SH-SY5Y (cell line): ENCODE measurements around the gene CSTPP1.
A peak's percentile ranks its signal among the peaks of the same experiment; 100 is the strongest.

Source experiments
- GATA2 ChIP-seq: IDR thresholded peaks from 2 replicates; pipeline ENCODE4 v1.6.1; 2011; ENCODE audit warnings: mild to moderate bottlenecking, low read depth, low read length
- GATA3 ChIP-seq: IDR thresholded peaks from 2 replicates; pipeline ENCODE4 v1.6.1; 2011; ENCODE audit warnings: low read depth, mild to moderate bottlenecking, low read length, moderate library complexity

CSTPP1 gene

DNA sequence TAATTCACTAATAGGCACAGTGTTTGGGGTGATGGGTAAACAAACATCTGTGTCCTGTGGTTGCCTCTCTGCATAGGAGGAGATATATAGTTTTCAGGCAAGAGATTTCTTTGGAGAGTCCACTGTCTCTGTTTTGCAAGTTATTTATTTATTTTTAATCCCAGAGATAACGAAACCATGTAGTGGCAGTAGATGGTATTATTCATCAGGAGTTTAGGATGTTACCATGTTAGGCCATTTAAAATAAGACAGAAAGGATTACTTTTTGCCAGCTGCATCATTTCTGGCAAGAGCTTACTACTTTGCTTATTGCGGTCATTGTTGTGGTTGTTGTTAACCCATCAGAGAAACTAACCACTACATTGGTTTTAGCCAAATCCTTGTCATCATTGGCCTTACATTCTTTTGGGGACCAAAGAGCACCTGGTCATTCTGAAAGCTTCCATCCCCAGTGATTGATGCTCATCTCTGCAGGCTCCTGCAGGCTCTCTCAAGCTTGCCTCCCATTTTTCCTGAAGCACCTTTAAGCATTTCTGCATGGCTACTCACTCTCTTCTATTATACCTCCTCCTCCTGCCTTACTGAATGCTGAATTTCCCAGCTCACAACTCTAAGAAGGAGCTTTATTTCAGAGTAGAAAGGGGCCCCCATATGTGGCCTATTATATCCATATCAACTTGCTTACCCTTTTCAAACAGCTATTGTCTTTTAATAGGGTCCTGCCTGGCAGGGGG is 84.4 kb downstream of the CSTPP1 start:
- TF ChIP-seq GATA3 = no peak
- TF ChIP-seq GATA2 = no peak

GRCh38 chr11:47021527-47021818 is 84.9 kb downstream of the CSTPP1 start:
- TF ChIP-seq GATA3 (no peak), GATA2 (no peak)

DNA sequence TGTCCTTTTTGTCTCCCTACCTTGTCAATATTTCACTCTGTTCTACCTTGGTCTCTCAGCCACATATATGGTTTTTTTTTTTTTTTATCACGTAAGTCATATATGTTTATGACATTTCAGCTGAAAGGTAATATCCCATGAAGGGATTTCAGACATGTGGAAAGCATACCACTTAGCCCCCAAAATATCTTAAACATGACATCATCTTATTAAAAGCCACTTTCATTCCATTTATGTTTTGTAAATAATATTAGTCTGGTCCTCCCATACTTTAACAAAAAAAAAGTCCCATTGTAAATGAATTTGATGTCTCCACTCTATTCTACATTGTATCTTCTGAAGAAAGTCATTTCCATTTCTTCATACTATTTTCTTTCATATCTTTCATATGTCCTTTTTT is 85.4 kb downstream of the CSTPP1 start:
- TF ChIP-seq GATA3 = no peak
- TF ChIP-seq GATA2 = no peak

DNA sequence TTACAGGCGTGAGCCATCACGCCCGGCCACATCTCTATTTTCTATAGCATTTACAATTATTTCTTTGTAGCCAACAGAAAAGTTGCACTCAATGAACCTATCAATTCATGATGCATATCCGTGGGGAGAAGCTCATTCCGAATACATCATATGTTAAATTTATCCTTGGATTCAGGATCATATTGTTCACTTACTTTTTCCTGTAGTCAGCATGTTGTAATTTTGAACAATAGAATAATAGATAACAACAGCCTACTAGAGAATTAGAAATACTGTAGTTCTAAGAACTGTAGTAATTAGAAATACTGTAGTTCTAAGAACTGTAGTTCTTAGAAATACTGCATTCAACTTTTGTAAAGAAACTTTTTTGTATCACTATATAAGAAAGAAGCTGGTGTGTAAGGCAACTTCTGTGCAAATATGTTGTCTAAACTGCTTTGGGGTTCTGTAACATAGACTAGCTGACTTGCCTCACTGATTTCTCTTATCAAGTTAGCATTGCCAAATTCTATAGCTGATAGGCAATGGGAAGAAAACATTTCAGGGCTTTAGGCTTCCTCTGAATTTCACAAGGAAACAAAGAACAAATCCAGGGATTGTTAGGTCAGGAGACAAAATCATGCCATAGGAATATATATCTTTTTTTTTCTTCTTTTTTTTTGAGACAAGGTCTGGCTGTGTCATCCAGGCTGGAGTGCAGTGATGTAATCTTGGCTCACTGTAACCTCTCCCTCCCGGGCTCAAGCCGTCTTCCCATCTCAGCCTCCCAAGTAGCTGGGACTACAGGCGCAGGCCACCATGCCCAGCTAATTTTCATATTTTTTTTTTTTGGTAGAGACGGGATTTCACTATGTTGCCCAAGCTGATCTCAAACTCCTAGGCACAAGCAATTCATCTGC is 91.9 kb downstream of the CSTPP1 start:
- no peak for TF ChIP-seq GATA3
- no peak for TF ChIP-seq GATA2

- TF ChIP-seq GATA2 (peak; percentile 27; the same call in 1 of the 2 replicates), GATA3 (0 out of 2 replicates have a peak, but pooled peaks have one; percentile 26)
Observed at GRCh38 chr11:47033439-47033838, 96.9 kb downstream of the CSTPP1 start.

DNA sequence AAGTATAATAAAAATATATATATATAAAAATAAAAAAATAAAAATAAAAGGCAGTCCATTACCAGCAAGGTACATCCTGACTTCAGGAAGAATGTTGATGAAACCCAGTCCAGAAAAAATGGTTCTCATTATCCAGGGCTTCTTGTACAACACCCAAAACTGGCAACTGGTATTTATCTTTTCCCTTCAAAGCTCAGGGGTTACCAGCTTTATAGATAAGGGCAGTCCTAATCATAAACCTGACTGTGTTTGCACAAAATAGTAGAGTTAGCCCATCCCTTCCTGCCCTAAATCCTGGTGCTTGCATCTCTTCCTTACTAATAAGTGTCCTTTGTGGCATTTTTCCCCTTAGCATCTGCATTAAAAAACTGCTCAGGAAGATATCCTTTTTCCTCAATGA is 97.5 kb downstream of the CSTPP1 start:
- TF ChIP-seq GATA2 = no peak
- TF ChIP-seq GATA3 = no peak

DNA sequence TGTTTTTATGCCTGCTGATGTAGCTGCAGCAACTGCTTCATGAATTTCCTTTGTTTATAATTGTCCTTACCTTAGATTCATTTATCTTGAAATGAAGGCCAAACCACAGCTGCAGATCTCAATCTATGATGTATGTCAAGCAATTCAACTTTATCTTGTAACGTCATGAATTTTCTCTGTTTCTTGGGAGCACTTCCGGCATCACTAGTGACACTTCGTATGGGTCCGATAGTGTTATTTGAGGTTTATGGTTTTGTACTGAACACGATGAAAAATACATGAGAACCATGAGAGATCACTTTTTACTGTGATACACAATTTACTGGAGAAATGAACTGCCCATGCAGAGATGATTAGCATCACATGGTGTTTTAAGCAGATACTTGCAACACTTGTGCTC is 98.5 kb downstream of the CSTPP1 start:
- TF ChIP-seq GATA3 = no peak
- no peak for TF ChIP-seq GATA2

DNA sequence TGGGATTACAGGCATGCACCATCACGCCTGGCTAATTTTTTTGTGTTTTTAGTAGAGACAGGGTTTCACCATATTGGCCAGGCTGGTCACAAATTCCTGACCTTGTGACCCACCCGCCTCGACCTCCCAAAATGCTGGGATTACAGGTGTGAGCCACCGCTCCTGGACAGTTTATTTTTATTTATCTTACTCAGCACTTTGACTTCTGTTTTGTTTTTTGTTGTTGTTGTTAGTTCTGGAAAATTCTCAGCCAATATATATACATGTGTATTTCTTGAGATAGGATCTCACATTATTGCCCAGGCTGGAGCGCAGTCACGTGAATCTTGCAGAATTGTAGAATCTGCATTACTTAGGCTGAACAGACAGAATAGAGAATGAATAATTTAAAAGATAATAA is 107.6 kb downstream of the CSTPP1 start:
- no peak for TF ChIP-seq GATA2
- no peak for TF ChIP-seq GATA3

GRCh38 chr11:47047972-47048371 is 111.4 kb downstream of the CSTPP1 start:
- TF ChIP-seq GATA2 = no peak
- TF ChIP-seq GATA3 = no peak

DNA sequence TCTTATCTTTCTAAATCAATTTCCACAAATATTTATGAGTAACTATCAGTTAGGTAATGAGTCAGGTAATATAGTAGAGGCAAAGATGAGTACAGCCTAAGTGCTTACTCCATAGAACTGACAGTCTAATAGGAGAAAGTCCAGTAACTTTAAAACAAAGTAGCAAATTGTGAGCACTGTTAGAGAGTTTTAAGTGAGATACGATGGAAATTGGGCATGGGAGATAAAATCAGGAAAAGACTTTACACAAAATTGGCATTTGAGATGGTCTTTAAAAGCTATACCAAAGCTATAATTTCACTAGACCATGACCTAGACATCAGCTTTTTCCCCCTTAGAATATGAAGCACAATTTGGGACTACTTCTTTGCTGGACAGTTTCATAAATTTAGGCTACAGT is 113.7 kb downstream of the CSTPP1 start:
- no peak for TF ChIP-seq GATA2
- no peak for TF ChIP-seq GATA3

DNA sequence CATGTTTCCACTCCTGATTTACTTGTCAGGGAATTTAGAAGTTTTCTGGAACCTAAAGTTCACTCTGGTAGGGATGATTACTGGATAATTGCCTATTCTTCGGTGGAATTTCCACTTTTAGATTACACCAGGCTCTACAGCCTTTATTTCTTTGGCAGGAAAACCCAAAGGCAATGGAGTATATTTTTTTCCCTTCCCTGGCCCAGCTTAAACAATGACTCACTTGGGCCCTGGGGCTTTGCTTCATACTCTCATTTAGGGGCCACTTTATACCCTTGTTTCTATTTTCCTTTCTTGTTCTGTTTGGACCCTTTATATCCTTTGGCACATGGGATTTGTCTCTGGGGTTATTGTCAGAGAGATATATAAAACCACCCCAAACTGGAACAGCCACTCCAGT is 114.7 kb downstream of the CSTPP1 start:
- no peak for TF ChIP-seq GATA2
- TF ChIP-seq GATA3 = no peak

DNA sequence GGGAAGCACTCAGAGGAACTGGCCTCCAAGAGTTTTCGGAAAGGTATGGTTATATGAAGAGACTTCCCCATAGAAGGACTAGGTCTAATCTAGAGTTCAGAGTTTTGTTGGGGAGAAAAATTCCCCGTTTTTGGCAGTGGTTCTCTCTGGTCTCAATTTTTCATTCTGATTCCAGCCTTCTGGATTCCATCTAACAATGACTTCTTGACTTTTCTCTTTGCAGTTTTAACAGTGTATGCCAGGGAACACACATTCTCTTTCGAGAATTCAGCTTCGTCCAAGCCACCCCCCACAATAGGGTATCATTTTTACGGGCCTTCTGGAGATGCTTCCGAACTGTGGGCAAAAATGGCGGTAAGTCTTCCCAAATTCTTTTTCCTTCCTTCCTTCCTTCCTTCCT is 115.6 kb downstream of the CSTPP1 start:
- TF ChIP-seq GATA2 (no peak), GATA3 (no peak)

DNA sequence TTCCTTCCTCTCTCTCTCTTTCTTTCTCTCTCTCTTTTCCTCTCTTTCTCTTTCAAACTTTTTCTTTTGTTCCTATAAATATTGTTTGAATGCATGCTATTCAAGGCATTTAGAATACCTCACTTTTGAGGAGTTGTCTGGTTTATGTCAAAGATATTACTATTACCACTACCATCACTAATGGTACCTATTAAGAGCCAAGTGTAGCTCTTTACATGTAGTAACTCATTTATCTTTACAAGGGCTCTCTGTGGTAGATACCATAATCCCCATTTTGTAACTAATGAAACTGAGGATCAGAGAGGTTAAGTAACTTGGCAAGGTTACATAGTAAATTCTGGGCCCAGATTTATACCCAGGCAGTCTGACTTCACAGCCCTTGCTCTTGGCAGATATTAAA is 116.0 kb downstream of the CSTPP1 start:
- TF ChIP-seq GATA3 (no peak), GATA2 (no peak)

GRCh38 chr11:47055534-47055933 is 119.0 kb downstream of the CSTPP1 start:
- no peak for TF ChIP-seq GATA3
- TF ChIP-seq GATA2 = no peak
